BLaER1 treated with 17β-estradiol and CSF1 and Interleukin-3, amounts not matched to agents 10 nM and 100 nM (cell line): ENCODE measurements around the gene ZNF485.
"Not testable (repeated sequence)": the region's sequence is repeated elsewhere in the genome, so short reads cannot be mapped to it uniquely, and the experiment has no call there.

Source experiments
- H3K27ac ChIP-seq, 11 experiments: shearing (Covaris generic); formaldehyde crosslinking; 2 replicates each; pipeline ENCODE4 v1.8.1; 2022
- H3K27me3 ChIP-seq, 11 experiments: shearing (Covaris generic); formaldehyde crosslinking; 2 replicates each; pipeline ENCODE4 v1.8.1; 2022
- H3K36me3 ChIP-seq, 11 experiments: shearing (Covaris generic); formaldehyde crosslinking; 2 replicates each; pipeline ENCODE4 v1.8.1; 2022
- H3K4me1 ChIP-seq, 10 experiments: shearing (Covaris generic); formaldehyde crosslinking; 2 replicates each; pipeline ENCODE4 v1.8.1; 2022
- H3K4me2 ChIP-seq, 11 experiments: shearing (Covaris generic); formaldehyde crosslinking; 2 replicates each; pipeline ENCODE4 v1.8.1; 2022
- H3K4me3 ChIP-seq, 10 experiments: shearing (Covaris generic); formaldehyde crosslinking; 2 replicates each; pipeline ENCODE4 v1.8.1; 2022
- H3K9ac ChIP-seq, 11 experiments: shearing (Covaris generic); formaldehyde crosslinking; 2 replicates each; pipeline ENCODE4 v1.8.1; 2022
- H3K9me3 ChIP-seq, 11 experiments: shearing (Covaris generic); formaldehyde crosslinking; replicated peaks in 1 of 11; 2 replicates each; pipeline ENCODE4 v1.8.1; 2022
- H4K20me1 ChIP-seq, 11 experiments: shearing (Covaris generic); formaldehyde crosslinking; 2 replicates each; pipeline ENCODE4 v1.8.1; 2022
- Cebpa-rat ChIP-seq, 11 experiments: shearing (Covaris generic); IDR thresholded peaks; 2 replicates each; pipeline ENCODE4 v1.8.1; 2022

Gene ZNF485

DNA sequence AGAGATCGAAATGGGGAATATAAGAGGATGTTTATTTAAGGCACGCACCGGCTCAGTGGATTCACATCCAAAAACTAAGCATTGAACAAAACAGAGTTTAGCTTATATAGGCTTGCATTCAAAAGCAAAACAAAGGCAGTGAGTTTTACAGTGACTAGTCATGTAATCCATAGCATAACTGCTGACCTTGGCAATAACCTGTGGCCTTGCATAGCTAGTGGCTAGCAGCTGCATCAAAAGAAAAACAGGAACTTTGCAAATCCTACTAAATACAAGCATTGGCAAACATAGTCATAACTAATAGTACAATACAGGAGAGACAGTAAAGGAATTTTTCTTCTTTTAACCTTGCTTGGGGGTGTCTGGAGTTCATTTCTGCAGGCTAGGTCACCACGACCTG, 9.7 kb upstream of the ZNF485 start:
- peaks cover 31 to 43% (median 34%) of the 10 kb centered on the region in 10 experiments for H3K4me1 ChIP-seq

DNA sequence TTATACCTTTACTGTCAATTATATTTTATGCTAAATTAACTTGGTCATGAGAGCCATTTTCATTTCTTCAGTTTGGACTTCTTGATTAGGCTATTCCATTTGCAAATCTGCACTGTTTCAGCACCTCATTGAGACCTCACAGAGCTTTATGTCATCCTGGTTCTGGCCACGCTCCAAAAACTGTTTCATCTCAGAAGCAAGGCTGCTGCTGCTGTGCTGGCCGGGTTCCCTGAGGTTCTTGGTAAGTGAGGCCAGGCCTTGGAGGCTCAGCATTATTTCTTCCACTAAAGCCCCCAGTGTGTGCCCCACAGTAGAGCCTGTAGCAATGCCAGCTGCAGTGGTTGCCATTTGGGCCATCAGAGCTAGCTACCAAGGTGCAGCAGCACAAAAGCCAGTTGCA, 7.8 kb upstream of the ZNF485 start:
- no peak for TF ChIP-seq Cebpa-rat (IDR thresholded peaks at IDR 0.05)
- no peaks in the 10 kb centered on the region for H4K20me1 ChIP-seq
- no peaks in the 10 kb centered on the region for H3K27me3 ChIP-seq
- no peak overlapping the region for H3K27ac ChIP-seq
- H3K9me3 ChIP-seq, result peaks cover 31 to 55% (median 40%) of the 10 kb centered on the region in 11 experiments
- H3K4me1 ChIP-seq, result peaks cover 31 to 43% (median 34%) of the 10 kb centered on the region in 10 experiments
- H3K4me2 ChIP-seq, result peak overlapping the region in 2 of 11 experiments; percentile 17 to 23; a peak in 2 of 22 replicates
- no peak overlapping the region for H3K9ac ChIP-seq
- 0 out of 22 replicates have a peak, but pooled peaks cover 0 to 5% (median 0%) of the 10 kb centered on the region in 11 experiments for H3K36me3 ChIP-seq
- H3K4me3 ChIP-seq, result no peak overlapping the region

More for the DNA sequence above, 9.7 kb upstream of the ZNF485 start:
- Histone ChIP-seq H3K4me3 (peak overlapping the region in 5 of 10 experiments; percentile 39 to 62 (median 51); a peak in 5 of 20 replicates), H3K9me3 (peaks cover 39 to 59% (median 50%) of the 10 kb centered on the region in 11 experiments), H3K36me3 (0 out of 22 replicates have a peak, but pooled peaks cover 0 to 5% (median 0%) of the 10 kb centered on the region in 11 experiments), H3K27me3 (no peaks in the 10 kb centered on the region), H4K20me1 (no peaks in the 10 kb centered on the region), H3K27ac (peak overlapping the region; percentile 32 to 77 (median 66); a peak in 19 of 22 replicates), H3K4me2 (peak overlapping the region; percentile 81 to 95 (median 86)), H3K9ac (peak overlapping the region in 10 of 11 experiments; percentile 28 to 79 (median 68); a peak in 16 of 22 replicates)
- TF ChIP-seq Cebpa-rat (IDR thresholded peaks at IDR 0.05), result no peak

- Histone ChIP-seq H4K20me1 (no peaks in the 10 kb centered on the region), H3K36me3 (0 out of 22 replicates have a peak, but pooled peaks cover 0 to 5% (median 0%) of the 10 kb centered on the region in 11 experiments), H3K27me3 (no peaks in the 10 kb centered on the region), H3K4me2 (peak overlapping the region in 4 of 11 experiments; percentile 12 to 42 (median 30); a peak in 4 of 22 replicates), H3K9me3 (peaks cover 29 to 49% (median 38%) of the 10 kb centered on the region in 11 experiments), H3K4me3 (no peak overlapping the region), H3K4me1 (peaks cover 31 to 41% (median 33%) of the 10 kb centered on the region in 10 experiments), H3K27ac (no peak overlapping the region), H3K9ac (no peak overlapping the region)
- no peak for TF ChIP-seq Cebpa-rat (IDR thresholded peaks at IDR 0.05)
These were observed 6.9 kb upstream of the ZNF485 start for GRCh38 chr10:43599333-43599732.

DNA sequence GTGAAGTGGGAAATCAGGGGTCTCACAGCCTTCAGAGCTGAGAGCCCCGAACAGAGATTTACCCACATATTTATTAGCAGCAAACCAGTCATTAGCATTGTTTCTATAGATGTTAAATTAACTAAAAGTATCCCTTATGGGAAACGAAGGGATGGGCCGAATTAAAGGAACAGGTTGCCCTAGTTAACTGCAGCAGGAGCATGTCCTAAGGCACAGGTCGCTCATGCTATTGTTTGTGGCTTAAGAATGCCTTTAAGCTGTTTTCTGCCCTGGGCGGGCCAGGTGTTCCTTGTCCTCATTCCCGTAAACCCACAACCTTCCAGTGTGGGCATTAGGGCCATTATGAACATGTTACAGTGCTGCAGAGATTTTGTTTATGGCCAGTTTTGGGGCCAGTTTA, 4.7 kb upstream of the ZNF485 start:
- H4K20me1 ChIP-seq, H3K27me3 ChIP-seq, H3K9ac ChIP-seq, H3K27ac ChIP-seq, H3K4me3 ChIP-seq, H3K4me2 ChIP-seq, H3K36me3 ChIP-seq: not testable (repeated sequence)
- Histone ChIP-seq H3K9me3 (peaks cover 29 to 49% (median 38%) of the 10 kb centered on the region in 11 experiments), H3K4me1 (peaks cover 8 to 19% (median 12%) of the 10 kb centered on the region in 10 experiments)

DNA sequence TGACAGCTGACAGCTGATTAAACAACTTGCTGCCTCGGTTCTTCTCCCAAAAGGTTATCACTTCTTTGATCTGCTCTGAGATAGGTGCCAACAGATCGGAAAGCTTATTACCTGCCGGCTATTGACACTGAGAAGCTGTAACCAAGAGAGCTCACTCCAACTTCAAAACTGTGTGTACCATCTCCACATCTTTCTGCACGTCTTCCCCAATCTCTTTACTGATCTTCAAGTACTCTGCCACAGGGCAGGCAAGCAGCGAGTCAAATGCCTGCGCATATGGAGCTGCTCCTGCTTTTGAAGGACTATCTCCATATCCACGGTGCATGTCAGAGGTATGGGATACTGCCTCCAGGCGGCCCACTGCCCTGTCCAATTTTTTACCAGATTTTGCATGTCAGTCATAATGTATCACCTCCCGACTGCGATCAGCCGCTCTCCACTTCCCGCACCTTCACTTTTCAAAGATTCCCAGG, 352 bp upstream of the ZNF485 start:
- peaks cover 24 to 54% (median 39%) of the 10 kb centered on the region in 11 experiments for H3K9me3 ChIP-seq
- H3K4me3 ChIP-seq, result peak overlapping the region; percentile 67 to 79 (median 74)
- peaks cover 21 to 34% (median 30%) of the 10 kb centered on the region in 11 experiments for H3K36me3 ChIP-seq
- no peaks in the 10 kb centered on the region for H3K27me3 ChIP-seq
- H3K4me2 ChIP-seq, result peak overlapping the region; percentile 72 to 91 (median 85); a peak in 21 of 22 replicates
- TF ChIP-seq Cebpa-rat (IDR thresholded peaks at IDR 0.05), result no peak
- H3K27ac ChIP-seq, result peak overlapping the region in 5 of 11 experiments; percentile 76 to 83 (median 78); a peak in 5 of 22 replicates
- H3K4me1 ChIP-seq, result peaks cover 6 to 18% (median 8%) of the 10 kb centered on the region in 10 experiments
- peak overlapping the region in 10 of 11 experiments; percentile 76 to 88 (median 83); a peak in 13 of 22 replicates for H3K9ac ChIP-seq
- no peaks in the 10 kb centered on the region for H4K20me1 ChIP-seq

- Histone ChIP-seq H3K4me2 (peak overlapping the region; percentile 72 to 91 (median 85)), H3K4me3 (peak overlapping the region; percentile 67 to 79 (median 74)), H3K9me3 (peaks cover 24 to 54% (median 39%) of the 10 kb centered on the region in 11 experiments), H3K9ac (peak overlapping the region in 10 of 11 experiments; percentile 76 to 88 (median 83); a peak in 17 of 22 replicates), H3K4me1 (peaks cover 6 to 18% (median 8%) of the 10 kb centered on the region in 10 experiments), H4K20me1 (no peaks in the 10 kb centered on the region), H3K27ac (peak overlapping the region in 4 of 11 experiments; percentile 78 to 88 (median 82); a peak in 8 of 22 replicates), H3K27me3 (no peaks in the 10 kb centered on the region), H3K36me3 (peaks cover 34 to 47% (median 41%) of the 10 kb centered on the region in 11 experiments)
- no peak for TF ChIP-seq Cebpa-rat (IDR thresholded peaks at IDR 0.05)
These were observed 948 bp downstream of the ZNF485 start for GRCh38 chr10:43607199-43607573.

DNA sequence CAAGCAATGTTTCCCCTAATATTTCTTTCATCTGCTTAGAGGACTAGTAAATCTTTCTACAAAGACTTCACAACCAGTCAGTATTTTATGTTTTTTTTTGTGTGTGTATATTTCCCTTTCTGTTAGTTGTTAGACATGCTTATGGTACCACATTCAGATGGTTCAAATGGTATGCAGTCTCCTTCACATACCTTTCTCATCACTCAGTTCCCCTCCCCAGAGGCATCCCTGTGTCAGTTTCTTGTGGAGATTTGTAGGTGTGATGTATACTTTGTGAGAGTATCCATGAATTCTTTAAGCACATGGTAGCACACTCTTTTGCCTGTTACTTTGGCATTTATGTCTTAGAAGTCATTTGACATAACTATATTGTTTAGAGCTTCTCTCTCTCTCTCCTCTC, 4.4 kb downstream of the ZNF485 start:
- Histone ChIP-seq H3K4me3 (no peak overlapping the region), H3K4me1 (peaks cover 6 to 18% (median 8%) of the 10 kb centered on the region in 10 experiments), H3K9ac (no peak overlapping the region), H3K9me3 (peaks cover 56 to 81% (median 68%) of the 10 kb centered on the region in 11 experiments), H3K27me3 (no peaks in the 10 kb centered on the region), H4K20me1 (no peaks in the 10 kb centered on the region), H3K27ac (no peak overlapping the region), H3K4me2 (no peak overlapping the region), H3K36me3 (peaks cover 67 to 82% (median 73%) of the 10 kb centered on the region in 11 experiments)
- TF ChIP-seq Cebpa-rat (IDR thresholded peaks at IDR 0.05), result no peak

- Histone ChIP-seq H3K4me3 (peak overlapping the region in 8 of 10 experiments; percentile 11 to 43 (median 27); a peak in 10 of 20 replicates), H3K4me1 (no peaks in the 10 kb centered on the region), H4K20me1 (no peaks in the 10 kb centered on the region), H3K27ac (no peak overlapping the region), H3K4me2 (no peak overlapping the region), H3K9ac (no peak overlapping the region), H3K9me3 (peaks cover 94 to 100% (median 98%) of the 10 kb centered on the region in 11 experiments), H3K27me3 (no peaks in the 10 kb centered on the region; a peak in 2 of 22 replicates), H3K36me3 (peaks cover 61 to 89% (median 75%) of the 10 kb centered on the region in 11 experiments)
- no peak for TF ChIP-seq Cebpa-rat (IDR thresholded peaks at IDR 0.05)
These were observed 10.6 kb downstream of the ZNF485 start for GRCh38 chr10:43616697-43617370.

GRCh38 chr10:43619368-43619767, 13.1 kb downstream of the ZNF485 start:
- Histone ChIP-seq H3K36me3 (peaks cover 38 to 64% (median 52%) of the 10 kb centered on the region in 11 experiments), H3K27me3 (no peaks in the 10 kb centered on the region; a peak in 2 of 22 replicates), H3K4me1 (no peaks in the 10 kb centered on the region), H4K20me1 (no peaks in the 10 kb centered on the region), H3K9ac (no peak overlapping the region), H3K4me3 (no peak overlapping the region), H3K9me3 (peaks cover 83 to 99% (median 95%) of the 10 kb centered on the region in 11 experiments), H3K4me2 (no peak overlapping the region), H3K27ac (no peak overlapping the region)
- TF ChIP-seq Cebpa-rat (IDR thresholded peaks at IDR 0.05), result no peak
